ENCODE results near the gene CFHR3.

GRCh38 chr1:196738730-196739129, 35.9 kb upstream of the CFHR3 start:
- TF ChIP-seq CTCF (IDR thresholded peaks at IDR 0.05) (no peak), POLR2AphosphoS5 (IDR thresholded peaks at IDR 0.05) (no peak), POLR2A (IDR thresholded peaks at IDR 0.05) (no peak)
